NCI-H1436 (cell line): ENCODE data around the gene NPIPA1.
"Not testable (repeated sequence)": the region's sequence is repeated elsewhere in the genome, so short reads cannot be mapped to it uniquely, and the experiment has no call there.

Experiments used
- DNase-seq: peaks from one replicate; lab custom pipeline; 2025; lab: John Stamatoyannopoulos, UW

NPIPA1 gene

GRCh38 chr16:14976971-14977736 is 39.9 kb downstream of the NPIPA1 start:
- DNase-seq = not testable (repeated sequence)

DNA sequence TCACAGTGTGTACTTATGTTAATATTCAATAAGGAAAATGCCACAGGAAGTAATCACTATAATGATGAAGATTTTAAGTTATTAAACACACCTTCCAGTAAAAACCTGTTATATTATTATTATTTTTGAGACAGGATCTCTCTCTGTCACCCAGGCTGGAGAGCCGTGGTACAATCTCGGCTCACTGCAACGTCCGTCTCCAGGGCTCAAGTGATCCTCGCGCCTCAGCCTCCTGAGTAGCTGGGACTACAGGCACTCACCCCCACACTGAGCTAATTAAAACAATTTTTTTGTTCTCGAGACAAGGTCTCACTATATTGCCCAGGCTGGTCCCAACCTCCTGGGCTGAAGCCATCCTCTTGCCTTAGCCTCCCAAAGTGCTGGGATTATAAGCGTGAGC is 41.0 kb downstream of the NPIPA1 start:
- not testable (repeated sequence) for DNase-seq

GRCh38 chr16:14978908-14979307 is 41.7 kb downstream of the NPIPA1 start:
- DNase-seq = not testable (repeated sequence)

DNA sequence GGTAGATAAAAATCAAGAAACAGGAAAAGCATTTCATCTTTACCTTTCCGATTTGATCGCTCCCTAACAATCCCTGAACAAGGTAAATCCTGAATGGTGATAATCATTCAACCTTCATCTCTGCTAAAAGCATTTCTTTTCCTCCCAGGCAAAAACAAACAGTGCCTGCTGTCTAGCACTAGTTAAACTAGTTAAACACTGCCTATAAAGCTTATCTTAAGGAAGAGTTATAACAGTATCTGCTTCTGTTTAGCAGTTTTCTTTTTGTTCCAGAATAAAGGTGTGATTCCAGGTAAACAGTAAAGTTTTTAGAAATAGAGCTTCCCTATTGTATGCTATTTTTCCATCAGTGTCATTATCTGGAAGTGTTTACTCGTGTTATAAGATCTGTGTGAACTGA is 44.0 kb downstream of the NPIPA1 start:
- not testable (repeated sequence) for DNase-seq

GRCh38 chr16:14982521-14982920 is 45.3 kb downstream of the NPIPA1 start:
- DNase-seq = not testable (repeated sequence)

DNA sequence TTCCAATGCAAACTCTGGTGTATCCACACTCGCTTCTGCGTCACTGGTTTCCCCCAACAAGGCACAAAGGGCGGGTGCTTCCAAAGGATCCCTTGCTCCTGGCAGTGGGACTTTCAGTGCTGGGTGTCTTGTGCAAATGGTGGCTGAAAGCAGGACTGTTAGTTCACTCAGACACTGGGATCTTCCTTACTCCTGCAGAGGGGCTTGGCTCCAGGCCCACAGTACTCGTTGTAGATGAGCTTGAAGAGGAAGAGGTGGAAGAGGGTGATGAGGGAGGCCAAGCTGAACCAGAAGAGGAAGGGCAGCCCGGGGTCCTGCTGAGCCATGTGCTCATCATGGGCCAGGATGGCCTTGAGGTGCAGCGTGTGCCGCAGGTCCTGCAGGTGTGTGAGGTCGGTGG is 50.8 kb downstream of the NPIPA1 start:
- not testable (repeated sequence) for DNase-seq

DNA sequence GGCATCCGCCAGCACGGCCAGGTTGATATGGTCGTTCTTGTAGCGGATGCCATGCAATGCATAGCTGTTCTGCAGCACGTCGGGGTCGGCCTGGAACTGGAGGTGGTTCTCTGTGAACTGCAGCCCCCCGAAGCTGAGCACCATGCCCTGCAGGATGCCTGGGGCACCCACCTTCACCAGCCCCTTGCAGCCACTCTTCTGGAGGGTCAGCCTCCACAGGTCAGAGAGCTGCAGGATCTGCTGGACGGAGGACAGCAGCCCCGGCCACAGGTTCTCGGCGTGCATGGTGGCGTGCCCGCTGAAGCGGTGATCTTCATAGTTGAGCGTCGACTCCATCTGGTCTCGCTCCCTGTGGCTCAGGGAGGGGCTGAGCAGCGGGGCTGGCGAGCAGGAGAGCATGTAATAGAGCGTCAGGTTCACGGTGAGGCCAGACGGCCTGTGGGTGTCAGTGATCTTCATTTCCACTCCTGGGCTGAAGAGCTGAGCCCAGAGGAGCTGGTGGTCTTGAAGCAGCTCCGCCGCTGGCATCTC is 51.5 kb downstream of the NPIPA1 start:
- not testable (repeated sequence) for DNase-seq

DNA sequence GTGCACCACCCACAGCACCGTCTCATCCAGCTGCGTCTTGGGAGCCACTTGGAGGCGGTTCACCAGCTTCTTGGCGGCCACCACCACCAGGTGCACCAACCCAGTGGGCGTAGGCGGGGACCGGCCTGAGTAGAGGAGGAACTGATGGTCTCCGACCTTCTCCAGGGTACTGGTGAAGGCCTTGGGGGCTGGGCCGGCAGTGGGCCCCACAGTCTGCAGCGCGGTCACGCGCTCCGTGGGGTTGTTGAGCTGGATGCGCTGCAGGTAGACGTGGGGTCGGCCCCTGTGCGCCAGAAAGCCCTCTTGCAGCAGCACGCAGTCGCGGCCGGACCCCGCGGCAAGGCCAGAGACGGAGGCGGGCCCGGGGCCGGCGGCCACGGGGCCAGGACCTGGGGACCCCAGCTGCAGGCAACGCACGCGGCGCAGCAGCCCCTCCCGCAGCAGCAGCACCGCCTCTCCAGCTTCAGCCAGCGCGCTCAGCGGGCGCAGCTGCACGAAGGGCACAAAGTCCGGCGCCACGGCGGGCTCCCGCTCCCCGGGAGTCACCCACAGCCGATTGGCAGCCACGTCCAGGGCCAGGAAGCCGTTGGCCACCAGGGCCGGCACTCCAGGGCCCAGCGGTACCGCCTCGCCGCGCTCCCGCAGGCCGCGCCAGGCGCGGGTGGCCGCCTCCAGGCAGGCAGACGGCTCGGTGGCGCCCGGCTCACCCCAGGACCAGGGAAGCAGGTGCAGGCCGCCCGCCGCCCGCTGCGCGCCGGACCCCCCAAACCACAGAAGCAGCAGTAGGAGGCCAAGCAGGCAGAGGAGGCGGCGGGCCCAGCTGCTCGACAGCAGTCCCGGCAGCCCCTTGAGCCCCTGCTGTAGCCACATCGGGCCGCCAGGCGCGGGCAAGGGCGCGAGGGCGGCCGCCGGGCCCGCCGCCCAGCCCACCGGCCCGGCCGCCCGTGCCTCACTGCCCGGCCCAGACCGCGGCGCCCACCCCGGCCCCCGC is 52.3 kb downstream of the NPIPA1 start:
- DNase-seq = not testable (repeated sequence)

GRCh38 chr16:14993277-14994151 is 56.3 kb downstream of the NPIPA1 start:
- DNase-seq = not testable (repeated sequence)

DNA sequence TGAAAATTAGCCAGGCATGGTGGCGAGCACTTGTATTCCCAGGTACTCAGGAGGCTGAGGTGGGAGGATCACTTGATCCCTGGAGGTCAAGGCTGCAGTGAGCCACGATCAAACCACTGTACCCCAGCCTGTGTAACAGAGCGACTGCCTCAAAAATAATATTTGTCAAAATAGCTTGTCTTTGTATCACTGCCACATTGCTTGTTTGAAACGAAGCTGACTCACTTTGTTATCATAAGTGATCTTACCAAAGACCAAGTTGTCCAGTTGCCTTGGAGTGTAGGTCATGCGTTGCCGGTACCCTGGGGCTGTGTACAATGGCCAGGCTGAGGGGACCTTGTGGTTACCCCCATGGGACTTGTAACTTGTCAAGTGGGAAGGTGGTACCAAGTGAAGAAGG is 59.5 kb downstream of the NPIPA1 start:
- not testable (repeated sequence) for DNase-seq

- DNase-seq = not testable (repeated sequence)
These were observed 61.1 kb downstream of the NPIPA1 start for GRCh38 chr16:14998300-14998699.

- DNase-seq = not testable (repeated sequence)
These were observed 62.6 kb downstream of the NPIPA1 start for GRCh38 chr16:14999845-15000244.
